Measurements from ENCODE around the gene GALNT14.

GALNT14 gene

GRCh38 chr2:30964334-30965005 is 173.8 kb downstream of the GALNT14 start:
- Histone ChIP-seq H3K9me3 (ENCODE audit: control insufficient read depth, low read depth, low read length) (no peaks in the 10 kb centered on the region), H3K36me3 (ENCODE audit: control insufficient read depth, low read depth, low read length) (no peaks in the 10 kb centered on the region), H3K4me3 (ENCODE audit: low read length) (no peak overlapping the region), H3K27ac (ENCODE audit: low read length) (no peak overlapping the region), H3K9ac (ENCODE audit: low read length) (no peak overlapping the region), H3K4me1 (ENCODE audit: control insufficient read depth, low read depth, low read length) (no peaks in the 10 kb centered on the region), H3K27me3 (ENCODE audit: control insufficient read depth, insufficient read depth, low read length) (no peaks in the 10 kb centered on the region)

- Histone ChIP-seq H3K9me3 (ENCODE audit: control insufficient read depth, low read depth, low read length) (no peaks in the 10 kb centered on the region), H3K4me3 (ENCODE audit: low read length) (no peak overlapping the region), H3K4me1 (ENCODE audit: control insufficient read depth, low read depth, low read length) (peaks cover 7% of the 10 kb centered on the region), H3K36me3 (ENCODE audit: control insufficient read depth, low read depth, low read length) (no peaks in the 10 kb centered on the region), H3K27me3 (ENCODE audit: control insufficient read depth, insufficient read depth, low read length) (no peaks in the 10 kb centered on the region), H3K27ac (ENCODE audit: low read length) (no peak overlapping the region), H3K9ac (ENCODE audit: low read length) (no peak overlapping the region)
Measured at GRCh38 chr2:30963184-30963583, 175.1 kb downstream of the GALNT14 start.

GRCh38 chr2:30960213-30960612 is 178.0 kb downstream of the GALNT14 start:
- H3K9me3 ChIP-seq (ENCODE audit: control insufficient read depth, low read depth, low read length): no peaks in the 10 kb centered on the region
- no peak overlapping the region for H3K27ac ChIP-seq (ENCODE audit: low read length)
- no peak overlapping the region for H3K9ac ChIP-seq (ENCODE audit: low read length)
- no peak overlapping the region for H3K4me3 ChIP-seq (ENCODE audit: low read length)
- no peaks in the 10 kb centered on the region for H3K27me3 ChIP-seq (ENCODE audit: control insufficient read depth, insufficient read depth, low read length)
- no peaks in the 10 kb centered on the region for H3K36me3 ChIP-seq (ENCODE audit: control insufficient read depth, low read depth, low read length)
- peaks cover 7% of the 10 kb centered on the region for H3K4me1 ChIP-seq (ENCODE audit: control insufficient read depth, low read depth, low read length)

- Histone ChIP-seq H3K4me3 (ENCODE audit: low read length) (no peak overlapping the region), H3K9me3 (ENCODE audit: control insufficient read depth, low read depth, low read length) (no peaks in the 10 kb centered on the region), H3K9ac (ENCODE audit: low read length) (no peak overlapping the region), H3K36me3 (ENCODE audit: control insufficient read depth, low read depth, low read length) (no peaks in the 10 kb centered on the region), H3K27me3 (ENCODE audit: control insufficient read depth, insufficient read depth, low read length) (no peaks in the 10 kb centered on the region), H3K27ac (ENCODE audit: low read length) (no peak overlapping the region), H3K4me1 (ENCODE audit: control insufficient read depth, low read depth, low read length) (peaks cover 7% of the 10 kb centered on the region)
Measured at GRCh38 chr2:30959653-30960052, 178.6 kb downstream of the GALNT14 start.

- H3K9me3 ChIP-seq (ENCODE audit: control insufficient read depth, low read depth, low read length): no peaks in the 10 kb centered on the region
- H3K27ac ChIP-seq (ENCODE audit: low read length): no peak overlapping the region
- H3K27me3 ChIP-seq (ENCODE audit: control insufficient read depth, insufficient read depth, low read length): no peaks in the 10 kb centered on the region
- H3K4me1 ChIP-seq (ENCODE audit: control insufficient read depth, low read depth, low read length): peaks cover 7% of the 10 kb centered on the region
- H3K36me3 ChIP-seq (ENCODE audit: control insufficient read depth, low read depth, low read length): no peaks in the 10 kb centered on the region
- no peak overlapping the region for H3K4me3 ChIP-seq (ENCODE audit: low read length)
- H3K9ac ChIP-seq (ENCODE audit: low read length): no peak overlapping the region
Measured at GRCh38 chr2:30958918-30959265, 179.3 kb downstream of the GALNT14 start.

GRCh38 chr2:30958193-30958917 is 179.9 kb downstream of the GALNT14 start:
- H3K27ac ChIP-seq (ENCODE audit: low read length): no peak overlapping the region
- H3K4me1 ChIP-seq (ENCODE audit: control insufficient read depth, low read depth, low read length): peaks cover 7% of the 10 kb centered on the region
- H3K9ac ChIP-seq (ENCODE audit: low read length): no peak overlapping the region
- no peaks in the 10 kb centered on the region for H3K36me3 ChIP-seq (ENCODE audit: control insufficient read depth, low read depth, low read length)
- H3K4me3 ChIP-seq (ENCODE audit: low read length): no peak overlapping the region
- H3K9me3 ChIP-seq (ENCODE audit: control insufficient read depth, low read depth, low read length): no peaks in the 10 kb centered on the region
- no peaks in the 10 kb centered on the region for H3K27me3 ChIP-seq (ENCODE audit: control insufficient read depth, insufficient read depth, low read length)

GRCh38 chr2:30957591-30957990 is 180.6 kb downstream of the GALNT14 start:
- no peaks in the 10 kb centered on the region for H3K36me3 ChIP-seq (ENCODE audit: control insufficient read depth, low read depth, low read length)
- no peaks in the 10 kb centered on the region for H3K9me3 ChIP-seq (ENCODE audit: control insufficient read depth, low read depth, low read length)
- H3K27ac ChIP-seq (ENCODE audit: low read length): no peak overlapping the region
- no peak overlapping the region for H3K9ac ChIP-seq (ENCODE audit: low read length)
- no peak overlapping the region for H3K4me3 ChIP-seq (ENCODE audit: low read length)
- H3K27me3 ChIP-seq (ENCODE audit: control insufficient read depth, insufficient read depth, low read length): no peaks in the 10 kb centered on the region
- H3K4me1 ChIP-seq (ENCODE audit: control insufficient read depth, low read depth, low read length): peaks cover 7% of the 10 kb centered on the region

- H3K9ac ChIP-seq (ENCODE audit: low read length): no peak overlapping the region
- H3K27ac ChIP-seq (ENCODE audit: low read length): no peak overlapping the region
- H3K4me3 ChIP-seq (ENCODE audit: low read length): no peak overlapping the region
- no peaks in the 10 kb centered on the region for H3K36me3 ChIP-seq (ENCODE audit: control insufficient read depth, low read depth, low read length)
- peaks cover 7% of the 10 kb centered on the region for H3K4me1 ChIP-seq (ENCODE audit: control insufficient read depth, low read depth, low read length)
- H3K9me3 ChIP-seq (ENCODE audit: control insufficient read depth, low read depth, low read length): no peaks in the 10 kb centered on the region
- H3K27me3 ChIP-seq (ENCODE audit: control insufficient read depth, insufficient read depth, low read length): no peaks in the 10 kb centered on the region
Measured at GRCh38 chr2:30956995-30957394, 181.2 kb downstream of the GALNT14 start.

- H3K9me3 ChIP-seq (ENCODE audit: control insufficient read depth, low read depth, low read length): no peaks in the 10 kb centered on the region
- no peak overlapping the region for H3K27ac ChIP-seq (ENCODE audit: low read length)
- no peak overlapping the region for H3K4me3 ChIP-seq (ENCODE audit: low read length)
- no peak overlapping the region for H3K9ac ChIP-seq (ENCODE audit: low read length)
- H3K4me1 ChIP-seq (ENCODE audit: control insufficient read depth, low read depth, low read length): peaks cover 7% of the 10 kb centered on the region
- no peaks in the 10 kb centered on the region for H3K27me3 ChIP-seq (ENCODE audit: control insufficient read depth, insufficient read depth, low read length)
- H3K36me3 ChIP-seq (ENCODE audit: control insufficient read depth, low read depth, low read length): no peaks in the 10 kb centered on the region
Measured at GRCh38 chr2:30955516-30956132, 182.6 kb downstream of the GALNT14 start.

- Histone ChIP-seq H3K36me3 (ENCODE audit: control insufficient read depth, low read depth, low read length) (no peaks in the 10 kb centered on the region), H3K27me3 (ENCODE audit: control insufficient read depth, insufficient read depth, low read length) (no peaks in the 10 kb centered on the region), H3K9me3 (ENCODE audit: control insufficient read depth, low read depth, low read length) (no peaks in the 10 kb centered on the region), H3K9ac (ENCODE audit: low read length) (no peak overlapping the region), H3K4me3 (ENCODE audit: low read length) (no peak overlapping the region), H3K27ac (ENCODE audit: low read length) (no peak overlapping the region), H3K4me1 (ENCODE audit: control insufficient read depth, low read depth, low read length) (no peaks in the 10 kb centered on the region)
Measured at GRCh38 chr2:30950339-30950738, 187.9 kb downstream of the GALNT14 start.

- H3K4me3 ChIP-seq (ENCODE audit: low read length): no peak overlapping the region
- H3K4me1 ChIP-seq (ENCODE audit: control insufficient read depth, low read depth, low read length): no peaks in the 10 kb centered on the region
- H3K36me3 ChIP-seq (ENCODE audit: control insufficient read depth, low read depth, low read length): no peaks in the 10 kb centered on the region
- no peaks in the 10 kb centered on the region for H3K27me3 ChIP-seq (ENCODE audit: control insufficient read depth, insufficient read depth, low read length)
- no peaks in the 10 kb centered on the region for H3K9me3 ChIP-seq (ENCODE audit: control insufficient read depth, low read depth, low read length)
- no peak overlapping the region for H3K9ac ChIP-seq (ENCODE audit: low read length)
- H3K27ac ChIP-seq (ENCODE audit: low read length): no peak overlapping the region
Measured at GRCh38 chr2:30949435-30949834, 188.8 kb downstream of the GALNT14 start.

- Histone ChIP-seq H3K9me3 (ENCODE audit: control insufficient read depth, low read depth, low read length) (no peaks in the 10 kb centered on the region), H3K9ac (ENCODE audit: low read length) (no peak overlapping the region), H3K27ac (ENCODE audit: low read length) (no peak overlapping the region), H3K4me1 (ENCODE audit: control insufficient read depth, low read depth, low read length) (no peaks in the 10 kb centered on the region), H3K27me3 (ENCODE audit: control insufficient read depth, insufficient read depth, low read length) (no peaks in the 10 kb centered on the region), H3K36me3 (ENCODE audit: control insufficient read depth, low read depth, low read length) (no peaks in the 10 kb centered on the region), H3K4me3 (ENCODE audit: low read length) (no peak overlapping the region)
Measured at GRCh38 chr2:30948857-30949256, 189.4 kb downstream of the GALNT14 start.

Data from iPS-18a (cell line).